MCF 10A (cell line): ENCODE results near the gene PLXNA1. TPM values are rescaled to one million over a fixed set of nuclear protein-coding genes. Genes with fewer than 3 reads are reported as not detected.

Source experiments
- BruUV-seq: library from RNA; stranded (reverse); fragments of 400-500 nt; replicated peaks from 2 replicates; lab custom pipeline; 2021; lab: Mats Ljungman, UMichigan
- CTCF ChIA-PET: fragments of 300-600 bp; sonication (Branson Sonifier 250); formaldehyde crosslinking; extraction: SDS; loops from one replicate; lab custom pipeline; 2021; ENCODE audit warnings: antibody characterized with exemption, inconsistent platforms; lab: Yijun Ruan, JAX
- POLR2A ChIA-PET: fragments of 300-600, 350-650 bp; sonication (Branson Sonifier 250); formaldehyde crosslinking; extraction: SDS; loops from one replicate; lab custom pipeline; 2020; ENCODE audit warnings: antibody characterized with exemption, inconsistent platforms; lab: Yijun Ruan, JAX
- DNase-seq: peaks from one replicate; pipeline ENCODE4 v3.0.0-alpha.2; 2018; ENCODE audit not compliant: unreplicated experiment
- H3K27ac Mint-ChIP-seq: one replicate; pipeline ENCODE4 v1.8.0; 2022; ENCODE audit warnings: mild to moderate bottlenecking, low read depth, mixed read lengths; ENCODE audit not compliant: unreplicated experiment
- H3K27me3 Mint-ChIP-seq: one replicate; pipeline ENCODE4 v1.8.0; 2022; ENCODE audit warnings: mixed read lengths; ENCODE audit not compliant: insufficient read depth, unreplicated experiment
- H3K36me3 Mint-ChIP-seq: one replicate; pipeline ENCODE4 v1.8.0; 2022; ENCODE audit warnings: mild to moderate bottlenecking, moderate library complexity, mixed read lengths; ENCODE audit not compliant: insufficient read depth, unreplicated experiment
- H3K4me1 Mint-ChIP-seq: one replicate; pipeline ENCODE4 v1.8.0; 2022; ENCODE audit warnings: mixed read lengths; ENCODE audit not compliant: insufficient read depth, unreplicated experiment
- H3K4me3 Mint-ChIP-seq: one replicate; pipeline ENCODE4 v1.8.0; 2022; ENCODE audit warnings: mild to moderate bottlenecking, moderate library complexity, mixed read lengths; ENCODE audit not compliant: unreplicated experiment
- H3K9me3 Mint-ChIP-seq: one replicate; pipeline ENCODE4 v1.8.0; 2022; ENCODE audit warnings: mixed read lengths; ENCODE audit not compliant: unreplicated experiment
- CTCF ChIP-seq: fragments of 200-600 bp; IDR thresholded peaks from one replicate; pipeline ENCODE4 v1.8.0; 2022; ENCODE audit warnings: antibody characterized with exemption, mild to moderate bottlenecking; ENCODE audit not compliant: unreplicated experiment
- intact Hi-C: fragments of 100-400 bp; cut with micrococcal nuclease; formaldehyde crosslinking; loops from 2 replicates; pipeline ENCODE4 v1.14.1; 2022
- total RNA-seq: library from RNA; stranded (reverse); gene quantifications from 2 replicates; pipeline ENCODE4 v1.2.3, GENCODE V29; 2022

PLXNA1 gene
- total RNA-seq, 1 experiment from 2014 or later = 48.4 TPM

- no peak for DNase-seq
- Mint-ChIP-seq H3K27ac (no peak overlapping the region), H3K36me3 (peaks cover 9% of the 10 kb centered on the region), H3K9me3 (no peaks in the 10 kb centered on the region), H3K4me1 (peaks cover 18% of the 10 kb centered on the region), H3K27me3 (no peaks in the 10 kb centered on the region), H3K4me3 (no peak overlapping the region)
- no TSS peak for BruUV-seq
- ChIA-PET CTCF (interaction anchor here (0.7 kb wide), 2 partner anchors 121 to 246 kb away, joined by 4 read pairs; no protein-coding TSS in a partner anchor), POLR2A (interaction anchor here (0.6 kb wide), 1 partner anchor 104 kb away, joined by 3 read pairs; no protein-coding TSS in a partner anchor)
- TF ChIP-seq CTCF = no peak
- intact Hi-C loops = no loop called here
Observed at GRCh38 chr3:126999383-126999782, 16.5 kb downstream of the PLXNA1 start.

- no peak for DNase-seq
- CTCF ChIA-PET = interaction anchor here (0.6 kb wide), 1 partner anchor 8 kb away, joined by 3 read pairs; no protein-coding TSS in a partner anchor
- TF ChIP-seq CTCF = no peak
- peaks cover 6% of the 10 kb centered on the region for H3K36me3 Mint-ChIP-seq
- intact Hi-C loops = no loop called here
- no TSS peak for BruUV-seq
- no peaks in the 10 kb centered on the region for H3K27me3 Mint-ChIP-seq
- H3K9me3 Mint-ChIP-seq = no peaks in the 10 kb centered on the region
- no peak overlapping the region for H3K27ac Mint-ChIP-seq
- no peak overlapping the region for H3K4me3 Mint-ChIP-seq
- POLR2A ChIA-PET = interaction anchor here (0.6 kb wide), 1 partner anchor 104 kb away, joined by 3 read pairs; no protein-coding TSS in a partner anchor
- H3K4me1 Mint-ChIP-seq = peaks cover 18% of the 10 kb centered on the region
Observed at GRCh38 chr3:127000119-127000518, 17.2 kb downstream of the PLXNA1 start.

GRCh38 chr3:127000761-127001160 is 17.8 kb downstream of the PLXNA1 start:
- no peak overlapping the region for H3K27ac Mint-ChIP-seq
- TF ChIP-seq CTCF = no peak
- POLR2A ChIA-PET = no interaction called here
- CTCF ChIA-PET = interaction anchor here (0.6 to 2.3 kb wide), 5 partner anchors 8 to 582 kb away, joined by 3 to 11 read pairs (median 3); no protein-coding TSS in a partner anchor
- intact Hi-C loops = no loop called here
- peaks cover 6% of the 10 kb centered on the region for H3K36me3 Mint-ChIP-seq
- BruUV-seq = no TSS peak
- H3K27me3 Mint-ChIP-seq = no peaks in the 10 kb centered on the region
- H3K4me1 Mint-ChIP-seq = peaks cover 18% of the 10 kb centered on the region
- H3K9me3 Mint-ChIP-seq = no peaks in the 10 kb centered on the region
- H3K4me3 Mint-ChIP-seq = no peak overlapping the region
- no peak for DNase-seq

GRCh38 chr3:127001486-127002194 is 18.7 kb downstream of the PLXNA1 start:
- BruUV-seq = no TSS peak
- intact Hi-C loops = loop anchor here (1.0 to 2.0 kb wide), 2 partner anchors 249 to 453 kb away; no protein-coding TSS in a partner anchor
- no peaks in the 10 kb centered on the region for H3K27me3 Mint-ChIP-seq
- peaks cover 14% of the 10 kb centered on the region for H3K36me3 Mint-ChIP-seq
- ChIA-PET POLR2A (interaction anchor here (1.1 kb wide), 1 partner anchor 16 kb away, joined by 5 read pairs; no protein-coding TSS in a partner anchor), CTCF (interaction anchor here (0.6 to 2.3 kb wide), 5 partner anchors 18 to 582 kb away, joined by 3 to 11 read pairs (median 3); no protein-coding TSS in a partner anchor)
- DNase-seq = no peak
- H3K4me3 Mint-ChIP-seq = peak overlapping the region; percentile 65
- H3K27ac Mint-ChIP-seq = peak overlapping the region; percentile 94
- peak; percentile 10 for TF ChIP-seq CTCF
- peaks cover 18% of the 10 kb centered on the region for H3K4me1 Mint-ChIP-seq
- H3K9me3 Mint-ChIP-seq = no peaks in the 10 kb centered on the region
